SK-N-SH treated with all-trans-retinoic acid at 6 μM for 48 hours (cell line): Measurements from ENCODE around the gene AUTS2.
A peak's percentile ranks its signal among the peaks of the same experiment; 100 is the strongest.

ENCODE experiments used
- ATAC-seq: fragments of 200-7000 bp; cut with Tn5 transposase; 3 replicates; pipeline ENCODE4 v1.9.1; 2020; ENCODE audit warnings: mild to moderate bottlenecking, moderate library complexity
- ARNTL ChIP-seq: fragments of 450-650 bp; formaldehyde crosslinking; IDR thresholded peaks from 2 replicates; pipeline ENCODE4 v1.5.0; 2020; ENCODE audit warnings: low read depth, mild to moderate bottlenecking, moderate library complexity, borderline replicate concordance
- BACH2 ChIP-seq: fragments of 250-450 bp; sonication (Bioruptor Pico); IDR thresholded peaks from 2 replicates; pipeline ENCODE4 v1.9.0; 2021; ENCODE audit warnings: mild to moderate bottlenecking, borderline replicate concordance
- CSDC2 ChIP-seq: fragments of 250-450 bp; sonication (Bioruptor Pico); IDR thresholded peaks from 2 replicates; pipeline ENCODE4 v1.5.0; 2020; ENCODE audit warnings: mild to moderate bottlenecking, moderate library complexity
- CSRNP3 ChIP-seq: fragments of 250-450 bp; sonication (Bioruptor Pico); IDR thresholded peaks from 2 replicates; pipeline ENCODE4 v1.5.1; 2021; ENCODE audit warnings: mild to moderate bottlenecking, moderate library complexity
- ESRRG ChIP-seq: fragments of 250-450 bp; sonication (Bioruptor Pico); IDR thresholded peaks from 2 replicates; pipeline ENCODE4 v1.6.1; 2021; ENCODE audit warnings: mild to moderate bottlenecking
- GLIS3 ChIP-seq: fragments of 250-450 bp; sonication (Bioruptor Pico); IDR thresholded peaks from 2 replicates; pipeline ENCODE4 v1.5.0; 2020; ENCODE audit warnings: mild to moderate bottlenecking, moderate library complexity
- ISL1 ChIP-seq: fragments of 250-450 bp; sonication (Bioruptor Pico); IDR thresholded peaks from 2 replicates; pipeline ENCODE4 v2.1.2; 2022; ENCODE audit warnings: mild to moderate bottlenecking, moderate library complexity
- OSR1 ChIP-seq: fragments of 250-450 bp; sonication (Bioruptor Pico); IDR thresholded peaks from 2 replicates; pipeline ENCODE4 v1.8.0; 2022; ENCODE audit warnings: moderate library complexity, mild to moderate bottlenecking, inconsistent platforms
- PPARA ChIP-seq: fragments of 250-450 bp; sonication (Bioruptor Pico); IDR thresholded peaks from 2 replicates; pipeline ENCODE4 v1.5.0; 2020; ENCODE audit warnings: mild to moderate bottlenecking, borderline replicate concordance
- RARB ChIP-seq: fragments of 250-450 bp; sonication (Bioruptor Pico); IDR thresholded peaks from 2 replicates; pipeline ENCODE4 v1.8.0; 2021; ENCODE audit warnings: mild to moderate bottlenecking, moderate library complexity
- SNAI2 ChIP-seq: fragments of 250-450 bp; sonication (Bioruptor Pico); IDR thresholded peaks from 2 replicates; pipeline ENCODE4 v1.5.0; 2020; ENCODE audit warnings: mild to moderate bottlenecking, moderate library complexity
- TCF4 ChIP-seq: fragments of 250-450 bp; sonication (Bioruptor Pico); IDR thresholded peaks from 2 replicates; pipeline ENCODE4 v1.8.0; 2021; ENCODE audit warnings: mild to moderate bottlenecking, moderate library complexity, borderline replicate concordance
- TOX ChIP-seq: fragments of 250-450 bp; sonication (Bioruptor Pico); IDR thresholded peaks from 2 replicates; pipeline ENCODE4 v1.8.0; 2021; ENCODE audit warnings: mild to moderate bottlenecking, moderate library complexity, borderline replicate concordance
- ZC3H10 ChIP-seq: fragments of 250-450 bp; sonication (Bioruptor Pico); IDR thresholded peaks from 2 replicates; pipeline ENCODE4 v1.5.1; 2021; ENCODE audit warnings: mild to moderate bottlenecking, moderate library complexity
- ZFP30 ChIP-seq: fragments of 450-650 bp; formaldehyde crosslinking; IDR thresholded peaks from 2 replicates; pipeline ENCODE4 v1.5.0; 2022; ENCODE audit warnings: mild to moderate bottlenecking, moderate library complexity
- ZNF565 ChIP-seq: fragments of 450-650 bp; formaldehyde crosslinking; conservative IDR thresholded peaks from 2 replicates; pipeline ENCODE4 v1.5.0; 2020; ENCODE audit warnings: low read depth, mild to moderate bottlenecking, moderate library complexity
- ZNF70 ChIP-seq: fragments of 450-650 bp; formaldehyde crosslinking; IDR thresholded peaks from 2 replicates; pipeline ENCODE4 v1.5.0; 2020; ENCODE audit warnings: mild to moderate bottlenecking, moderate library complexity
- ZNF8 ChIP-seq: fragments of 450-650 bp; formaldehyde crosslinking; IDR thresholded peaks from 2 replicates; pipeline ENCODE4 v1.5.0; 2020; ENCODE audit warnings: mild to moderate bottlenecking, moderate library complexity
- TF ChIP-seq, protein P1 (sequence below): fragments of 250-450 bp; sonication (Bioruptor Pico); IDR thresholded peaks from 2 replicates; pipeline ENCODE4 v1.8.0; 2020; ENCODE audit warnings: mild to moderate bottlenecking, moderate library complexity, borderline replicate concordance
- TF ChIP-seq, protein P2 (sequence below): fragments of 250-450 bp; sonication (Bioruptor Pico); IDR thresholded peaks from 2 replicates; pipeline ENCODE4 v1.5.1; 2020; ENCODE audit warnings: low read depth, mild to moderate bottlenecking, moderate library complexity
- TF ChIP-seq, protein P3 (sequence below): fragments of 250-450 bp; sonication (Bioruptor Pico); IDR thresholded peaks from 2 replicates; pipeline ENCODE4 v1.8.0; 2021; ENCODE audit warnings: low read depth, mild to moderate bottlenecking, moderate library complexity, borderline replicate concordance

The AUTS2 gene

DNA sequence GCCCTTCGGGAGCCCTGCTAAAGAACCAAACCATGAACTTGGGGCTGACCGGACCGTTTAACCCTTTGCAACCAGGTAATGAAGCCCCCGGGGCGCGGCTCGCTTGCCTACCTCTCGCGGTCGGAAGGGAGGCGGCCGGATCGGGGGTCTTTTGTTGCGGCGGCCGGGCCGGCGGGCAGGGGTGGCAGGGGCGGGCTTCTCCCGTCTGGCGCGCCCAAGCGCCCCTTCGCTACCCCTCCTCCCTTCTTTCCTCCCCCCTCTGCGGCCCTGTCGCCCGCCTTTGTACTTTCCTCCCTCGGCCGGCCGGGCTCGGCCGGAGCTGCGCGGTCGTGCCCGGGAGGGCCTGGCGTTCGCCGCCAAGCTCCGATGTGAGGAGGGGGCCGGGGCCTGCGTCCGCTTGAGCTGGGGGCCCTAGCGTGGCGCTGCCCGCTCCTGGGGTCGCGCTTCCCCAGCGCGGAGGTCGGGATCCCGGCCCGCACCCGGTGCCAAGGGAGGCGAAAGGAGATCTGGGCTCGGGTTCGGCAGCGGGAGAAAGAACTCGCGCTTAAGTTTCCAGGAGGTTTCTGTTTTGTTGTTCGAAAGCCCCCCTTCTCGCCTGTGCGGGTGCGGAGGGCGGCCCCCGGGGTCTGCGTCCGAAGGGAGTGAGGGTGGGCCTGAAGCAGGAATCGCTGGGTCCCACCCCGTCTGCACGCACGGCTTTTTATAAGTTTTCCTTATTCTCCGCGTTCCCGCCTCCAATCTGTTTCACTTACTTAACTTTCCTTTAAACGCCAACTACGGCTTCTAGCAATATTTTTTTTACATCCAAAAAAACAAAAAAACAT, 1096.9 kb downstream of the AUTS2 start:
- TF ChIP-seq, protein P1, sequence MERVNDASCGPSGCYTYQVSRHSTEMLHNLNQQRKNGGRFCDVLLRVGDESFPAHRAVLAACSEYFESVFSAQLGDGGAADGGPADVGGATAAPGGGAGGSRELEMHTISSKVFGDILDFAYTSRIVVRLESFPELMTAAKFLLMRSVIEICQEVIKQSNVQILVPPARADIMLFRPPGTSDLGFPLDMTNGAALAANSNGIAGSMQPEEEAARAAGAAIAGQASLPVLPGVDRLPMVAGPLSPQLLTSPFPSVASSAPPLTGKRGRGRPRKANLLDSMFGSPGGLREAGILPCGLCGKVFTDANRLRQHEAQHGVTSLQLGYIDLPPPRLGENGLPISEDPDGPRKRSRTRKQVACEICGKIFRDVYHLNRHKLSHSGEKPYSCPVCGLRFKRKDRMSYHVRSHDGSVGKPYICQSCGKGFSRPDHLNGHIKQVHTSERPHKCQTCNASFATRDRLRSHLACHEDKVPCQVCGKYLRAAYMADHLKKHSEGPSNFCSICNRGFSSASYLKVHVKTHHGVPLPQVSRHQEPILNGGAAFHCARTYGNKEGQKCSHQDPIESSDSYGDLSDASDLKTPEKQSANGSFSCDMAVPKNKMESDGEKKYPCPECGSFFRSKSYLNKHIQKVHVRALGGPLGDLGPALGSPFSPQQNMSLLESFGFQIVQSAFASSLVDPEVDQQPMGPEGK (CRISPR knock-in tag) = 0 out of 2 replicates have a peak, but pooled peaks have one; percentile 15
- TF ChIP-seq BACH2 = no peak
- TF ChIP-seq, protein P2, sequence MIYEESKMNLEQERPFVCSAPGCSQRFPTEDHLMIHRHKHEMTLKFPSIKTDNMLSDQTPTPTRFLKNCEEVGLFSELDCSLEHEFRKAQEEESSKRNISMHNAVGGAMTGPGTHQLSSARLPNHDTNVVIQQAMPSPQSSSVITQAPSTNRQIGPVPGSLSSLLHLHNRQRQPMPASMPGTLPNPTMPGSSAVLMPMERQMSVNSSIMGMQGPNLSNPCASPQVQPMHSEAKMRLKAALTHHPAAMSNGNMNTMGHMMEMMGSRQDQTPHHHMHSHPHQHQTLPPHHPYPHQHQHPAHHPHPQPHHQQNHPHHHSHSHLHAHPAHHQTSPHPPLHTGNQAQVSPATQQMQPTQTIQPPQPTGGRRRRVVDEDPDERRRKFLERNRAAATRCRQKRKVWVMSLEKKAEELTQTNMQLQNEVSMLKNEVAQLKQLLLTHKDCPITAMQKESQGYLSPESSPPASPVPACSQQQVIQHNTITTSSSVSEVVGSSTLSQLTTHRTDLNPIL = no peak
- ATAC-seq = peak; percentile 42

DNA sequence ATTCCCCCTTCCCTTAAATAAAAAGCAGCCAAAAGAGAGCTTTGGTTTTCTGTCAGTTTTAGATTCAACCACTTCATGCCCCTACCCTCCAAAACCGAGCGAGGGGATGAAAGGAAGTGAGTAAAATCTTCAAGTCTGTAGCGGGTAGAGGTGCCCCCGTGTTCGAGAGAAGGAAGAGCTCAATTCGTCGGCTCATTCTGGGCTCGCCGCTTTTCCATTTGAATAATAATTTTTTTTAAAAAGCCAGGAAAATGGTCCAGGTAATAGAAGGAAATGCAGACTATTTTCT, 1097.5 kb downstream of the AUTS2 start:
- TF ChIP-seq, protein P1 (CRISPR knock-in tag) = no peak
- no peak for TF ChIP-seq SNAI2 (CRISPR knock-in tag)
- TF ChIP-seq TCF4 (CRISPR knock-in tag) = no peak
- TF ChIP-seq GLIS3 (CRISPR knock-in tag) = no peak
- TF ChIP-seq ZNF565 (CRISPR knock-in tag) = no peak
- no peak for TF ChIP-seq PPARA (CRISPR knock-in tag)
- no peak for TF ChIP-seq ZFP30 (CRISPR knock-in tag)
- TF ChIP-seq ARNTL (CRISPR knock-in tag) = no peak
- no peak for TF ChIP-seq ZNF8 (CRISPR knock-in tag)
- TF ChIP-seq RARB (CRISPR knock-in tag) = no peak
- TF ChIP-seq CSDC2 (CRISPR knock-in tag) = no peak
- no peak for TF ChIP-seq CSRNP3 (CRISPR knock-in tag)
- TF ChIP-seq ZC3H10 (CRISPR knock-in tag) = no peak
- TF ChIP-seq TOX (CRISPR knock-in tag) = no peak
- TF ChIP-seq BACH2 = no peak
- peak; percentile 42 for ATAC-seq

DNA sequence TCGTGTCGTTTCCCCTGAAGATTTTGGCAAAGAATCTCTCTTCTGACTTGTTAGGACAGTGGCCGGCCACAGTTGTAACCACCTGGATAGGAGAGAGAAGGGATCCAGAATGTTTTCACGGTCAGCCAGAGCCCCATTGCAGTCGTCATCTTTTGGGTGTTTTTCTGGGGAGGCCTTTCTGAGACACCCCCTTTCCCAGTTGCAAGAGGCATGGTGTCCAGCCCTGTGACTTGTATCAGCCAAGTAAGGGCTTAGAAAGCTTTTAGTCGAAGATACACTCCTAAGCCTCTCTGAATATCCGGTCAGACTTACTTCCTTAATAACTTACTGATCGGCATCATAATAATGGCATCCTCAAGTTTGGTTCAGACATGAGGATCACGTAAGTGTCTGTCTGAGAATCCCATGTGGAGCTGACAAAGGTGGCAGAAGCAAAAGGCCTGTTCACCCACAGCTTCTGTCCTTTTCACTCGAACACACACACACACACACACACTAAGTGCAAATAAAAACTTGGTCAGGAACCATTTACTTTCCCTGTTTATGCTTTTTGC, 1098.0 kb downstream of the AUTS2 start:
- TF ChIP-seq ARNTL (CRISPR knock-in tag) (no peak), RARB (CRISPR knock-in tag) (no peak), ZNF565 (CRISPR knock-in tag) (no peak)
- TF ChIP-seq, protein P3, sequence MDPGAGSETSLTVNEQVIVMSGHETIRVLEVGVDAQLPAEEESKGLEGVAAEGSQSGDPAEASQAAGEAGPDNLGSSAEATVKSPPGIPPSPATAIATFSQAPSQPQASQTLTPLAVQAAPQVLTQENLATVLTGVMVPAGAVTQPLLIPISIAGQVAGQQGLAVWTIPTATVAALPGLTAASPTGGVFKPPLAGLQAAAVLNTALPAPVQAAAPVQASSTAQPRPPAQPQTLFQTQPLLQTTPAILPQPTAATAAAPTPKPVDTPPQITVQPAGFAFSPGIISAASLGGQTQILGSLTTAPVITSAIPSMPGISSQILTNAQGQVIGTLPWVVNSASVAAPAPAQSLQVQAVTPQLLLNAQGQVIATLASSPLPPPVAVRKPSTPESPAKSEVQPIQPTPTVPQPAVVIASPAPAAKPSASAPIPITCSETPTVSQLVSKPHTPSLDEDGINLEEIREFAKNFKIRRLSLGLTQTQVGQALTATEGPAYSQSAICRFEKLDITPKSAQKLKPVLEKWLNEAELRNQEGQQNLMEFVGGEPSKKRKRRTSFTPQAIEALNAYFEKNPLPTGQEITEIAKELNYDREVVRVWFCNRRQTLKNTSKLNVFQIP (CRISPR knock-in tag) = no peak
- ATAC-seq = peak; percentile 55

DNA sequence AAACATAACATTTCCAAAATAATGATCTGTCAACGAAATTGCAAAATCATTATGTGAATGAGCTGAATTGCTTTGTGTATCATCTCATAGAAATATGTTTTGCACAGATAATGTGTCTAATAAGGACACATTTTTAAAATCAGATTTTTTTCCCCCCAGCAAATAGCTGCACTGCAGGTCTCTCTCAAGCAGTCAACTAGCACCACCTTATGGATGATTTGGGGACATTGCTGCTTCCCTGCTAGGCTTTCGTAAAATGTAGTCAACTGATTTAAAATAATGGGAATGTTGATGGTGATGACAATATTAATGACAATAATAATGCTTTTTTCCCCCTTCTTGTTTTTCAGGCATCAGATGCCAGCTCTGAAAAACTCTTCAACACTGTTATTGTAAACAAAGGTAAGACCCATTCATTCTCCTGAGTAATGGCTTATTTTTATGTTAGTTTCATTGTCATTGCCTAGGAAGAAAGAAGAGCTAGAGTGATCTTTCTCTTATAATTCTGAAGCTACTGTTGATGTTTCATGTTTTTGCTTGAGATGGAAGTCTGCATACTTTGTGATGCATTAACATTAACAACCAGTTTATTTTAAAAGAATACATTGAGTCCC, 1100.1 kb downstream of the AUTS2 start:
- peak; percentile 17; the same call in 2 of the 3 replicates for ATAC-seq
- TF ChIP-seq ZNF70 (no peak), ZNF8 (CRISPR knock-in tag) (no peak), ARNTL (CRISPR knock-in tag) (no peak), CSDC2 (CRISPR knock-in tag) (no peak), OSR1 (CRISPR knock-in tag) (no peak), ISL1 (no peak), GLIS3 (CRISPR knock-in tag) (no peak), ZNF565 (CRISPR knock-in tag) (no peak), ZFP30 (CRISPR knock-in tag) (no peak), PPARA (CRISPR knock-in tag) (no peak), CSRNP3 (CRISPR knock-in tag) (no peak), BACH2 (no peak), TOX (CRISPR knock-in tag) (no peak), ESRRG (CRISPR knock-in tag) (no peak)
- TF ChIP-seq, protein P3 (CRISPR knock-in tag) = no peak
